ENCODE results near the gene MACROH2A1. TPM values are rescaled to one million over a fixed set of nuclear protein-coding genes. Genes with fewer than 3 reads are reported as not detected.

Gene MACROH2A1
- total and polyA plus RNA-seq, 5 donors: 128 to 160 (median 146) TPM

GRCh38 chr5:135423846-135424168, 24.8 kb upstream of the MACROH2A1 start:
- WGBS: 57% methylated on average over 1 of the region's 1 CpG
- Histone ChIP-seq H3K9me3 (ENCODE audit: control insufficient read depth, low read length) (no peaks in the 10 kb centered on the region), H3K4me1 (ENCODE audit: control insufficient read depth, insufficient read depth, low read length) (peaks cover 3% of the 10 kb centered on the region), H3K27ac (ENCODE audit: low read length) (no peak overlapping the region), H3K27me3 (ENCODE audit: control insufficient read depth, insufficient read depth) (no peaks in the 10 kb centered on the region), H3K4me3 (ENCODE audit: low read length) (no peak overlapping the region)
- ATAC-seq (no peak), DNase-seq (no peak)
- intact Hi-C loops (cut with DNase I): no loop called here

- ATAC-seq (no peak), DNase-seq (no peak)
- Histone ChIP-seq H3K4me1 (ENCODE audit: control insufficient read depth, insufficient read depth, low read length) (peaks cover 3% of the 10 kb centered on the region), H3K9me3 (ENCODE audit: control insufficient read depth, low read length) (no peaks in the 10 kb centered on the region), H3K4me3 (ENCODE audit: low read length) (no peak overlapping the region), H3K27me3 (ENCODE audit: control insufficient read depth, insufficient read depth) (no peaks in the 10 kb centered on the region), H3K27ac (ENCODE audit: low read length) (no peak overlapping the region)
- intact Hi-C loops (cut with DNase I): no loop called here
- WGBS: 53% methylated on average over 7 of the region's 7 CpGs
These were observed 24.3 kb upstream of the MACROH2A1 start for GRCh38 chr5:135423146-135423845.

- Histone ChIP-seq H3K4me3 (ENCODE audit: low read length) (no peak overlapping the region), H3K27ac (ENCODE audit: low read length) (no peak overlapping the region), H3K9me3 (ENCODE audit: control insufficient read depth, low read length) (no peaks in the 10 kb centered on the region), H3K27me3 (ENCODE audit: control insufficient read depth, insufficient read depth) (no peaks in the 10 kb centered on the region), H3K4me1 (ENCODE audit: control insufficient read depth, insufficient read depth, low read length) (peaks cover 3% of the 10 kb centered on the region)
- intact Hi-C loops (cut with DNase I): no loop called here
- ATAC-seq (no peak), DNase-seq (no peak)
These were observed 23.4 kb upstream of the MACROH2A1 start for GRCh38 chr5:135422419-135422818.

GRCh38 chr5:135417083-135417482, 18.1 kb upstream of the MACROH2A1 start:
- ATAC-seq (no peak), DNase-seq (no peak)
- Histone ChIP-seq H3K4me1 (ENCODE audit: control insufficient read depth, insufficient read depth, low read length) (no peaks in the 10 kb centered on the region), H3K4me3 (ENCODE audit: low read length) (no peak overlapping the region), H3K9me3 (ENCODE audit: control insufficient read depth, low read length) (no peaks in the 10 kb centered on the region), H3K27me3 (ENCODE audit: control insufficient read depth, insufficient read depth) (no peaks in the 10 kb centered on the region), H3K27ac (ENCODE audit: low read length) (no peak overlapping the region)
- intact Hi-C loops (cut with DNase I): no loop called here

GRCh38 chr5:135405082-135405481, 6.1 kb upstream of the MACROH2A1 start:
- Histone ChIP-seq H3K4me1 (ENCODE audit: control insufficient read depth, insufficient read depth, low read length) (no peaks in the 10 kb centered on the region), H3K9me3 (ENCODE audit: control insufficient read depth, low read length) (no peaks in the 10 kb centered on the region), H3K4me3 (ENCODE audit: low read length) (no peak overlapping the region), H3K27me3 (ENCODE audit: control insufficient read depth, insufficient read depth) (no peaks in the 10 kb centered on the region), H3K27ac (ENCODE audit: low read length) (no peak overlapping the region)
- 82% methylated on average over 2 of the region's 2 CpGs for WGBS
- ATAC-seq (no peak), DNase-seq (no peak)
- intact Hi-C loops (cut with DNase I): no loop called here

- 75% methylated on average over 2 of the region's 2 CpGs for WGBS
- H3K4me1 ChIP-seq (ENCODE audit: control insufficient read depth, insufficient read depth, low read length): peaks cover 5% of the 10 kb centered on the region
- ATAC-seq (no peak), DNase-seq (no peak)
- H3K27me3 ChIP-seq (ENCODE audit: control insufficient read depth, insufficient read depth): no peaks in the 10 kb centered on the region
- intact Hi-C loops (cut with DNase I): no loop called here
- no peak overlapping the region for H3K27ac ChIP-seq (ENCODE audit: low read length)
- no peak overlapping the region for H3K4me3 ChIP-seq (ENCODE audit: low read length)
- H3K9me3 ChIP-seq (ENCODE audit: control insufficient read depth, low read length): no peaks in the 10 kb centered on the region
These were observed 3.0 kb upstream of the MACROH2A1 start for GRCh38 chr5:135402031-135402430.

- no peak overlapping the region for H3K4me3 ChIP-seq (ENCODE audit: low read length)
- no peak overlapping the region for H3K27ac ChIP-seq (ENCODE audit: low read length)
- ATAC-seq: no peak
- DNase-seq: no peak
- H3K27me3 ChIP-seq (ENCODE audit: control insufficient read depth, insufficient read depth): no peaks in the 10 kb centered on the region
- no peaks in the 10 kb centered on the region for H3K9me3 ChIP-seq (ENCODE audit: control insufficient read depth, low read length)
- WGBS: 60% methylated on average over 5 of the region's 5 CpGs
- H3K4me1 ChIP-seq (ENCODE audit: control insufficient read depth, insufficient read depth, low read length): peaks cover 12% of the 10 kb centered on the region
- intact Hi-C loops (cut with DNase I): no loop called here
These were observed 1.8 kb upstream of the MACROH2A1 start for GRCh38 chr5:135400866-135401265.

GRCh38 chr5:135399794-135400542, 937 bp upstream of the MACROH2A1 start:
- no peaks in the 10 kb centered on the region for H3K9me3 ChIP-seq (ENCODE audit: control insufficient read depth, low read length)
- peaks cover 16% of the 10 kb centered on the region for H3K4me1 ChIP-seq (ENCODE audit: control insufficient read depth, insufficient read depth, low read length)
- peak overlapping the region; percentile 95 for H3K27ac ChIP-seq (ENCODE audit: low read length)
- intact Hi-C loops (cut with DNase I): no loop called here
- H3K27me3 ChIP-seq (ENCODE audit: control insufficient read depth, insufficient read depth): no peaks in the 10 kb centered on the region
- WGBS: 24% methylated on average over 25 of the region's 25 CpGs
- peak in 1 of 3 donors; percentile 49 for DNase-seq
- peak overlapping the region; percentile 98 for H3K4me3 ChIP-seq (ENCODE audit: low read length)
- ATAC-seq: no peak

- Histone ChIP-seq H3K9me3 (ENCODE audit: control insufficient read depth, low read length) (no peaks in the 10 kb centered on the region), H3K4me1 (ENCODE audit: control insufficient read depth, insufficient read depth, low read length) (peaks cover 29% of the 10 kb centered on the region), H3K27me3 (ENCODE audit: control insufficient read depth, insufficient read depth) (no peaks in the 10 kb centered on the region), H3K4me3 (ENCODE audit: low read length) (peak overlapping the region; percentile 98), H3K27ac (ENCODE audit: low read length) (peak overlapping the region; percentile 78)
- intact Hi-C loops (cut with DNase I): no loop called here
- peak; percentile 7 to 31 for ATAC-seq
- WGBS: under 1% methylated on average over 43 of the region's 43 CpGs
- DNase-seq: peak; percentile 29 to 74 (median 63)
These were observed 724 bp downstream of the MACROH2A1 start for GRCh38 chr5:135398160-135398854.

- intact Hi-C loops (cut with DNase I): no loop called here
- no peak for ATAC-seq
These were observed 1.9 kb downstream of the MACROH2A1 start for GRCh38 chr5:135397084-135397483.

GRCh38 chr5:135396459-135397055, 2.5 kb downstream of the MACROH2A1 start:
- Histone ChIP-seq H3K27ac (ENCODE audit: low read length) (peak overlapping the region; percentile 65), H3K27me3 (ENCODE audit: control insufficient read depth, insufficient read depth) (no peaks in the 10 kb centered on the region), H3K4me1 (ENCODE audit: control insufficient read depth, insufficient read depth, low read length) (peaks cover 42% of the 10 kb centered on the region), H3K4me3 (ENCODE audit: low read length) (no peak overlapping the region), H3K9me3 (ENCODE audit: control insufficient read depth, low read length) (no peaks in the 10 kb centered on the region)
- no peak for DNase-seq
- 67% methylated on average over 4 of the region's 4 CpGs for WGBS
- ATAC-seq: no peak
- intact Hi-C loops (cut with DNase I): no loop called here

More at GRCh38 chr5:135397084-135397483, 1.9 kb downstream of the MACROH2A1 start:
- Histone ChIP-seq H3K4me3 (ENCODE audit: low read length) (peak overlapping the region; percentile 5), H3K4me1 (ENCODE audit: control insufficient read depth, insufficient read depth, low read length) (peaks cover 38% of the 10 kb centered on the region), H3K27ac (ENCODE audit: low read length) (peak overlapping the region; percentile 32), H3K9me3 (ENCODE audit: control insufficient read depth, low read length) (no peaks in the 10 kb centered on the region), H3K27me3 (ENCODE audit: control insufficient read depth, insufficient read depth) (no peaks in the 10 kb centered on the region)
- WGBS: 78% methylated on average over 5 of the region's 5 CpGs
- no peak for DNase-seq
